Measurements from ENCODE around the gene PAPPA.

PAPPA gene

GRCh38 chr9:116260531-116260930 is 106.9 kb downstream of the PAPPA start:
- TF ChIP-seq TAF1 (IDR thresholded peaks at IDR 0.05; ENCODE audit: low read depth, low read length): no peak
- no peak for TF ChIP-seq POLR2AphosphoS5 (IDR thresholded peaks at IDR 0.05; ENCODE audit: low read depth, low read length)
- TF ChIP-seq SPI1 (IDR thresholded peaks at IDR 0.05; ENCODE audit: low read depth, low read length): no peak
- no peak for TF ChIP-seq POU2F2 (IDR thresholded peaks at IDR 0.05; ENCODE audit: low read depth, low read length)
- TF ChIP-seq POLR2A (IDR thresholded peaks at IDR 0.05; ENCODE audit: low read depth, low read length): no peak
- TF ChIP-seq PAX5 (IDR thresholded peaks at IDR 0.05; ENCODE audit: insufficient read depth, low read length, severe bottlenecking): no peak
- FAIRE-seq (no peak), DNase-seq (ENCODE audit: insufficient read length, low spot score) (no peak)

- TF ChIP-seq TAF1 (IDR thresholded peaks at IDR 0.05; ENCODE audit: low read depth, low read length) (no peak), PAX5 (IDR thresholded peaks at IDR 0.05; ENCODE audit: insufficient read depth, low read length, severe bottlenecking) (no peak), POLR2AphosphoS5 (IDR thresholded peaks at IDR 0.05; ENCODE audit: low read depth, low read length) (no peak), SPI1 (IDR thresholded peaks at IDR 0.05; ENCODE audit: low read depth, low read length) (no peak), POLR2A (IDR thresholded peaks at IDR 0.05; ENCODE audit: low read depth, low read length) (no peak), POU2F2 (IDR thresholded peaks at IDR 0.05; ENCODE audit: low read depth, low read length) (no peak)
- DNase-seq (ENCODE audit: insufficient read length, low spot score) (no peak), FAIRE-seq (no peak)
These were observed 108.9 kb downstream of the PAPPA start for GRCh38 chr9:116262448-116262847.

GRCh38 chr9:116264361-116264760 is 110.8 kb downstream of the PAPPA start:
- no peak for FAIRE-seq
- TF ChIP-seq SPI1 (IDR thresholded peaks at IDR 0.05; ENCODE audit: low read depth, low read length) (no peak), PAX5 (IDR thresholded peaks at IDR 0.05; ENCODE audit: insufficient read depth, low read length, severe bottlenecking) (no peak), POLR2AphosphoS5 (IDR thresholded peaks at IDR 0.05; ENCODE audit: low read depth, low read length) (no peak), POLR2A (IDR thresholded peaks at IDR 0.05; ENCODE audit: low read depth, low read length) (no peak), TAF1 (IDR thresholded peaks at IDR 0.05; ENCODE audit: low read depth, low read length) (no peak), POU2F2 (IDR thresholded peaks at IDR 0.05; ENCODE audit: low read depth, low read length) (no peak)
- DNase-seq (ENCODE audit: insufficient read length, low spot score): no peak

- DNase-seq (ENCODE audit: insufficient read length, low spot score) (no peak), FAIRE-seq (no peak)
- TF ChIP-seq SPI1 (IDR thresholded peaks at IDR 0.05; ENCODE audit: low read depth, low read length) (no peak), TAF1 (IDR thresholded peaks at IDR 0.05; ENCODE audit: low read depth, low read length) (no peak), PAX5 (IDR thresholded peaks at IDR 0.05; ENCODE audit: insufficient read depth, low read length, severe bottlenecking) (no peak), POLR2AphosphoS5 (IDR thresholded peaks at IDR 0.05; ENCODE audit: low read depth, low read length) (no peak), POLR2A (IDR thresholded peaks at IDR 0.05; ENCODE audit: low read depth, low read length) (no peak), POU2F2 (IDR thresholded peaks at IDR 0.05; ENCODE audit: low read depth, low read length) (no peak)
These were observed 113.4 kb downstream of the PAPPA start for GRCh38 chr9:116267021-116267420.

DNA sequence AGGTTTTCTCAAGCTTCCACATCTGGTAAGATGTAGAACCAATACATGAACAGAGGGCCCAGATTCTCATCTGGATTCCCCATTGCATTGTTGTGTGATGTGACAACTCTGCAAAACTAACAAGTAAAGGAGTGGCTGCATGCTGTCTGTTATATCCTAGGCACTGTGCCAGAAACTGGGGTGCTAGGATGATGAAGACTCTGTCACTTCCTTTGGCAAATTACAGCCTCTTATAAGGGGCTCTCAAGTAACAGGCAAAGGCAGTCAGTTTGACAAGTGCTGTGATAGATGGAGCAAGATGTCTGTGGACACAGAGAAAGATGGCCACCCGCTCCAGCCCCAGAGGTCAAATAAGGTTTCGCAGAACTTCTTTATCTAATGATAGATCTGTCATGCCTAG is 115.7 kb downstream of the PAPPA start:
- no peak for DNase-seq (ENCODE audit: insufficient read length, low spot score)
- FAIRE-seq: no peak
- TF ChIP-seq SPI1 (IDR thresholded peaks at IDR 0.05; ENCODE audit: low read depth, low read length): no peak
- no peak for TF ChIP-seq POU2F2 (IDR thresholded peaks at IDR 0.05; ENCODE audit: low read depth, low read length)
- TF ChIP-seq PAX5 (IDR thresholded peaks at IDR 0.05; ENCODE audit: insufficient read depth, low read length, severe bottlenecking): no peak
- TF ChIP-seq TAF1 (IDR thresholded peaks at IDR 0.05; ENCODE audit: low read depth, low read length): no peak
- TF ChIP-seq POLR2A (IDR thresholded peaks at IDR 0.05; ENCODE audit: low read depth, low read length): no peak
- no peak for TF ChIP-seq POLR2AphosphoS5 (IDR thresholded peaks at IDR 0.05; ENCODE audit: low read depth, low read length)

DNA sequence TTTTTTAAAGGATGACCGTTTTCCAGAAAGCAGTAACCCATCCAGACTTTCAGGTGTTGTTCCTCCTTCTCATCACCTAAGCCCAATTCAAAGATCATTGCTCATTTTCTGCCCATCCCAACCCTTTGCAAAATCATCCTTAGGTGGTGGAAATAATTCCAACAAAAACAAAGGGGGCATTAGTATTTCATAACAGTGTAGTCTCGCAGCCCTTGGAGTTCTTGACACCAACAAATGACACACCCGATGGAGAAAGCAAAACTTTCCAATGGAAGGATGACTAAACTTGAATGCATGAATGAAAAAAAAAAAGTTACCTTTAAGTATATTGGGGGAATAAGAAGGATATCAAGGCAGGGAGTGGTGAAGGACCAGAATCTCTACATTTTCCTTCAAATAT is 117.0 kb downstream of the PAPPA start:
- no peak for TF ChIP-seq TAF1 (IDR thresholded peaks at IDR 0.05; ENCODE audit: low read depth, low read length)
- TF ChIP-seq SPI1 (IDR thresholded peaks at IDR 0.05; ENCODE audit: low read depth, low read length): no peak
- TF ChIP-seq POLR2AphosphoS5 (IDR thresholded peaks at IDR 0.05; ENCODE audit: low read depth, low read length): no peak
- no peak for TF ChIP-seq PAX5 (IDR thresholded peaks at IDR 0.05; ENCODE audit: insufficient read depth, low read length, severe bottlenecking)
- FAIRE-seq: no peak
- DNase-seq (ENCODE audit: insufficient read length, low spot score): no peak

DNA sequence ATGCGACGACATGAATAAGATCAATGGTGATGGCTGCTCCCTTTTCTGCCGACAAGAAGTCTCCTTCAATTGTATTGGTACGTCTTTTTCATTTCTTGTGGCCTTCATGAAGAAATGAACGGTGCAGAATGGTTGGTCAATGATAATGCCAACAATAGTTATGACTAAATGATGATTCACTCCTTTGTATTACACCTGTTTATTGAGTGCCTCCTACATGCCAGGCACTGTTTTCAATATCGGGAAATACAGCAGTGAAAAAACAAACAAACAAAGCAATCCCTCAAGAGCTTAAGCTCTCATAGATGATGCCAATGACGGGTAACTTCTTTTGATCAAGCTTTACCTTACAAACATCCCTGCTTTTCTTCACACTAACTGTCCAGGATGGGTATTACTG is 117.7 kb downstream of the PAPPA start:
- TF ChIP-seq TAF1 (IDR thresholded peaks at IDR 0.05; ENCODE audit: low read depth, low read length): no peak
- no peak for TF ChIP-seq SPI1 (IDR thresholded peaks at IDR 0.05; ENCODE audit: low read depth, low read length)
- TF ChIP-seq POU2F2 (IDR thresholded peaks at IDR 0.05; ENCODE audit: low read depth, low read length): no peak
- TF ChIP-seq POLR2A (IDR thresholded peaks at IDR 0.05; ENCODE audit: low read depth, low read length): no peak
- TF ChIP-seq PAX5 (IDR thresholded peaks at IDR 0.05; ENCODE audit: insufficient read depth, low read length, severe bottlenecking): no peak
- TF ChIP-seq POLR2AphosphoS5 (IDR thresholded peaks at IDR 0.05; ENCODE audit: low read depth, low read length): no peak
- FAIRE-seq (no peak), DNase-seq (ENCODE audit: insufficient read length, low spot score) (no peak)

DNA sequence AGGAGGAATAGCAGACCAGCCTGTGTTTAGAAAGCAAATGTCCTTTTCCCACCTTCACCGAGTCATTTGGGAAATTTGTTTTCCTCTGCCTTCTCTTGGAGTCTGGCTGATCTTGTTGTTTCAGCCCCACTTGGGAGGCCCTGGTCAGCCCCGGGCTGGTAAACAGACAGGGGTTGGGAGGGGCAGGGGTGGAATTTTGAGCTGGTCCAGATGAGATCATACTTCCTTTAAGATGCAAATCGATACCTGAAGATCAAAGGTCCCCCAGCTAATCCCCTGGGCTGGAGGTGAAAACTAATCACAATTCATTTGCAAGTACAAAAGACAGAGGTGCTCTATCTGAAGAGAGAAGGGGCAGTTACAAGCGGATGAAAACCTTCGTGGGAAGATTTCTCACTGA is 118.4 kb downstream of the PAPPA start:
- FAIRE-seq (no peak), DNase-seq (ENCODE audit: insufficient read length, low spot score) (no peak)
- no peak for TF ChIP-seq TAF1 (IDR thresholded peaks at IDR 0.05; ENCODE audit: low read depth, low read length)
- no peak for TF ChIP-seq POLR2A (IDR thresholded peaks at IDR 0.05; ENCODE audit: low read depth, low read length)
- no peak for TF ChIP-seq POLR2AphosphoS5 (IDR thresholded peaks at IDR 0.05; ENCODE audit: low read depth, low read length)
- TF ChIP-seq PAX5 (IDR thresholded peaks at IDR 0.05; ENCODE audit: insufficient read depth, low read length, severe bottlenecking): no peak
- TF ChIP-seq POU2F2 (IDR thresholded peaks at IDR 0.05; ENCODE audit: low read depth, low read length): no peak
- TF ChIP-seq SPI1 (IDR thresholded peaks at IDR 0.05; ENCODE audit: low read depth, low read length): no peak

- TF ChIP-seq SPI1 (IDR thresholded peaks at IDR 0.05; ENCODE audit: low read depth, low read length): no peak
- no peak for TF ChIP-seq PAX5 (IDR thresholded peaks at IDR 0.05; ENCODE audit: insufficient read depth, low read length, severe bottlenecking)
- no peak for TF ChIP-seq POLR2AphosphoS5 (IDR thresholded peaks at IDR 0.05; ENCODE audit: low read depth, low read length)
- FAIRE-seq: no peak
- DNase-seq (ENCODE audit: insufficient read length, low spot score): no peak
These were observed 120.7 kb downstream of the PAPPA start for GRCh38 chr9:116274293-116274692.

DNA sequence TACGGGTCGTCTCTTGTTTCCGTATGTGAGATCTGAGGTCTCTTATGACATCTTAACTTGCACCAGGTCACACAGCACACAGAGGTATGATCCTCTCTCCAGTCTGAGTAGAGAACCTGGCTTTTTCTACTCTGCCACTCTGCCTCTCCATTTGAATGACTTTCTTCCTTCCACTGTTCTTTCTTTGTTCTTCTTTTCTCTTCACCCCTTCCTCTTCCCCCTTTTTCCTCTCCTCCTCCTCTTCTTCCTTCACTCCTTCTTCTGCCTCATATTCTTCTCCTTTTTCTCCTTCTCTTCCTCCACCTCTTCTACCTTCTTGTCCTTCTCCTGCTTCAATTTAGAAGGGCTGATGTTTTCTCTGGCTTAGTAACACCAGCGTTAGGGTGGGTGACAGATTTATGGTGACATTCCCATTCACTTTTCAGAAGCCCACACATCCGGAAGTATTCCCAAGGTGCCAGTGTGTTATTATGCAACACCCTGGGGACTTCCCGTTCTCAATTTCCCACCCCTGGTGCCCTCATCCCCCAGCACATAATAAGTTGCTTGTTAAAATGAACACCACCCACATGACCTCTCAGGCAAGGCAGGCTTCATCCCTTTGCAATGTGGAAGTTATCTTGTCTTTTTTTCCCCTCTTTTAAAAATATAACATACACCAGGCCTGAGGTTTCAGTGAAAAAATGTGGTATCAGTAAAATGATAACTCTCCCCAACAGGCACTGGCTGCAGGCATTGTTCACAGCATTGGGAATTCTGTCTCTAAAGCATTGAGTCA is 122.0 kb downstream of the PAPPA start:
- FAIRE-seq: no peak

More for the DNA sequence above, 122.0 kb downstream of the PAPPA start:
- TF ChIP-seq SPI1 (IDR thresholded peaks at IDR 0.05; ENCODE audit: low read depth, low read length): no peak
- no peak for TF ChIP-seq POU2F2 (IDR thresholded peaks at IDR 0.05; ENCODE audit: low read depth, low read length)
- no peak for TF ChIP-seq TAF1 (IDR thresholded peaks at IDR 0.05; ENCODE audit: low read depth, low read length)
- no peak for TF ChIP-seq POLR2A (IDR thresholded peaks at IDR 0.05; ENCODE audit: low read depth, low read length)
- TF ChIP-seq POLR2AphosphoS5 (IDR thresholded peaks at IDR 0.05; ENCODE audit: low read depth, low read length): no peak
- TF ChIP-seq PAX5 (IDR thresholded peaks at IDR 0.05; ENCODE audit: insufficient read depth, low read length, severe bottlenecking): no peak
- DNase-seq (ENCODE audit: insufficient read length, low spot score): no peak
